Measurements from ENCODE around the gene PEAK1.
"Not testable (repeated sequence)": the region's sequence is repeated elsewhere in the genome, so short reads cannot be mapped to it uniquely, and the experiment has no call there.

Gene PEAK1

GRCh38 chr15:77412972-77413698, 6.8 kb downstream of the PEAK1 start:
- no peak for DNase-seq (ENCODE audit: low read depth)
- TF ChIP-seq CTCF (IDR thresholded peaks at IDR 0.05; ENCODE audit: low read length, missing control alignments): no peak
- no peak overlapping the region for H3K4me3 ChIP-seq (replicated peaks; ENCODE audit: low read depth, low read length)

GRCh38 chr15:77411619-77411976, 8.3 kb downstream of the PEAK1 start:
- DNase-seq (ENCODE audit: low read depth): no peak
- TF ChIP-seq CTCF (IDR thresholded peaks at IDR 0.05; ENCODE audit: low read length, missing control alignments): no peak

GRCh38 chr15:77410701-77411618, 8.9 kb downstream of the PEAK1 start:
- H3K4me3 ChIP-seq (replicated peaks; ENCODE audit: low read depth, low read length): no peak overlapping the region
- no peak for TF ChIP-seq CTCF (IDR thresholded peaks at IDR 0.05; ENCODE audit: low read length, missing control alignments)
- DNase-seq (ENCODE audit: low read depth): no peak

More at GRCh38 chr15:77411619-77411976, 8.3 kb downstream of the PEAK1 start:
- no peak overlapping the region for H3K4me3 ChIP-seq (replicated peaks; ENCODE audit: low read depth, low read length)

GRCh38 chr15:77410157-77410500, 9.8 kb downstream of the PEAK1 start:
- DNase-seq (ENCODE audit: low read depth); H3K4me3 ChIP-seq (replicated peaks; ENCODE audit: low read depth, low read length): not testable (repeated sequence)

GRCh38 chr15:77409259-77410156, 10.4 kb downstream of the PEAK1 start:
- no peak for DNase-seq (ENCODE audit: low read depth)
- TF ChIP-seq CTCF (IDR thresholded peaks at IDR 0.05; ENCODE audit: low read length, missing control alignments): no peak
- no peak overlapping the region for H3K4me3 ChIP-seq (replicated peaks; ENCODE audit: low read depth, low read length)

GRCh38 chr15:77406846-77407245, 13.1 kb downstream of the PEAK1 start:
- H3K4me3 ChIP-seq (replicated peaks; ENCODE audit: low read depth, low read length): no peak overlapping the region
- no peak for DNase-seq (ENCODE audit: low read depth)

GRCh38 chr15:77406173-77406759, 13.6 kb downstream of the PEAK1 start:
- DNase-seq (ENCODE audit: low read depth); H3K4me3 ChIP-seq (replicated peaks; ENCODE audit: low read depth, low read length): not testable (repeated sequence)

More at GRCh38 chr15:77406846-77407245, 13.1 kb downstream of the PEAK1 start:
- TF ChIP-seq CTCF (IDR thresholded peaks at IDR 0.05; ENCODE audit: low read length, missing control alignments): no peak
